ENCODE measurements around the gene DBH.

The DBH gene

GRCh38 chr9:133635533-133636531 is at the start of gene DBH:
TSS of gene DBH (plus strand) at chr9:133636363. CDS start at chr9:133636372, 9 bp downstream.
- no peak for DNase-seq (ENCODE audit: low read depth)

DNA sequence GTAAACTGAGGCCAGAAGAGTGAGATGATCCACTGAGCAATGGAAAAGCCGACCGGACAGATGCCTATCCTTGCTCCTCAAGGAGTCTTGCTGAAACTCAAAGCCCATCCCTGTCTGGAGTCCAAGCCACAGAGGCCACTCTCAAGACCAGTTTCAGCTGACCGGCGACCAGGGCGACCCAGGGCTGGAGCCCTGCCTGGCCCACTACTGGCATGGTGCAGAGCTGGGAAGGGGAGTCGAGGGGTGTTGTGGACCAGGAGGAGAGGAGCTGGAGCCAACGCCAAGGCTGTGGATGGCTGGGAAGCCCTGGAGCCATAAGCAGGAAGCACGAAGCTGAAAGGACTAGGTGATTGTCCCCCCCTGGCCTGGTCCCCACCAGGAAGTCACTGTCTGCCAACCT is 49.1 kb upstream of the DBH start:
- DNase-seq (ENCODE audit: low read depth) = no peak

- no peak for DNase-seq (ENCODE audit: low read depth)
These were observed 48.7 kb upstream of the DBH start for GRCh38 chr9:133587466-133587865.

- DNase-seq (ENCODE audit: low read depth) = no peak
These were observed 46.5 kb upstream of the DBH start for GRCh38 chr9:133589454-133590227.

GRCh38 chr9:133590231-133590855 is 45.8 kb upstream of the DBH start:
- no peak for DNase-seq (ENCODE audit: low read depth)

- DNase-seq (ENCODE audit: low read depth) = no peak
These were observed 44.9 kb upstream of the DBH start for GRCh38 chr9:133591116-133591910.

DNA sequence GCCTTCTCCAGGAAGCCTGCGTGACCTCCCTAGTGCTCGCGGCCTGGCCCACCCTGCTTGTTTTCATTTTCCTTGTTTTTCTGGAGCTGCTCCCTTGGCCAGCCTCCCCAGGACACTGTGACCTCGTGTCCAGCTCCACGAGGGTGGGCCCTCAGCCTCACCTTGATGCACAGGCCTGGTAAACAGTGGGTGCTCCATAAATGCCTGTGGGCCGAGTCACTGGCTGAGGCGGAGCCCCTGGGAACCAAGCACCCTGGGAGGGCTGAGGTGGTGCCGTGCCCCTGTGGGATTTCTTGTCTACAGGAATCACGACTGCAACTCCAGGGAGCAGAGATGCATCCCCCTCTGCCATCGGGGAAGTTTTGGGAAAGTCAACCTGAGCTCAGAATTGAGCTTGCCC is 44.2 kb upstream of the DBH start:
- no peak for DNase-seq (ENCODE audit: low read depth)

DNA sequence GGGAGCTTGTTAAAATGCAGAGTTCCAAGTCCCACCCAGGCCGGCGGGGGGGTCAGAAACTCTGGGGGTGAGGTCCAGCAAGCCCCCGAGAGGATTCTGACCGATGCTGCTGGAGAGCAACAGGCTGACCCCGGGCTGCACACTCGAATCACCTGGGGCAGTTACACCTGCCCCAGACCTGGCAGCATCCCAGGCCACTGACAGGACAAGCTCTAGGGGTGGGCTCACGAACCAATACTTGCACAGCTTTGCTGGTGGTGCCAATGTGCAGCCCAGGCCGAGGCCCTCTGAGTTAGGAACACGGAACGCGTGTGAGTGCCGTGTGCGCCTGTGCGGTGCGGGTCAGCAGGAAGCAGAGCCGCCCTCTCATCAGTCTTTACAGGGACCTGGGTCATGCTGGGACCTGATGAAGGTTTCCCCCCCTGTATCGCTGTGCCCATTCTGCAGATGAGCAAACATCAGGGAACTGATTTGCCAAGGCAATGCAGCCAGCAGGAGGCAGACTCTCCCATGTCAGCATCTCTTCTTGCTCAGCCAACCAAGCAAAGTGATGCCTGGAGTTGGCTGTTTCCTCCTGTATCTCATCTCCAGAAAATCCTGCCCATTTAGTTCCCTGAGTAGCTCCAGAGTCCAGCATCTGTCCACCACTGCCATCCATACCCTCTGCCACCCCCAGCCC is 43.3 kb upstream of the DBH start:
- DNase-seq (ENCODE audit: low read depth) = no peak

DNA sequence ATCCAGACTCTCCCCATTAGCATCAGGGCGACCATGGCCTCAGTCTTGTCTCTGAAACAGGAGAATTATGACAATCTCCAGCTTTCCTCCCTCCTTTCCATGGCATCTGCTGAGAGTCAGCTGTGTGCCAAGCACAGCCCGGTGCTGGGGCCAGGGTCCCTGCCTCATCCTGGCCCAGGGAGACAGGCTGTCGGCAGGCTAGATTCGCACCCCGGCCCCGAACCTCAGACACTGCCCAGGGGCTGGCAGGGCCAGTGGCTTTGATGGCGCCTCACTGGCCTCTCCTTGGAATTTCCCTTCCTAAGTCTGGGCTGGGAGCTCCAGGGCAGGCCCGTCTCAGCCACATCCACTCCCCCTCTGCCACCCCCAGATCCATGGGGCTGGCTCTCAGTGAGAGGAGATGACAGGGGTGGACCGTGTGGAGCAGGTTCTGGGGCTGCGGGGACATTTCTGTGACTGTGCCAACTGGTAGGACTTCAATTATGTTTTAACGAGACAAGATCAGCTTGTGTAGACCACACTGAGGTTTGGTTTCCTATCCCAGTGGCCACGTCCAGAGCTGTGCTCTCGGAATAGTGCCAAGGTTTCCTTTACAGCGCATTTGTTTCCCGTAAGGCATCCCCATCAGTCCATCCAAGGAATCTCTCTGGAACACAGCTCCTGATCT is 42.4 kb upstream of the DBH start:
- no peak for DNase-seq (ENCODE audit: low read depth)

DNA sequence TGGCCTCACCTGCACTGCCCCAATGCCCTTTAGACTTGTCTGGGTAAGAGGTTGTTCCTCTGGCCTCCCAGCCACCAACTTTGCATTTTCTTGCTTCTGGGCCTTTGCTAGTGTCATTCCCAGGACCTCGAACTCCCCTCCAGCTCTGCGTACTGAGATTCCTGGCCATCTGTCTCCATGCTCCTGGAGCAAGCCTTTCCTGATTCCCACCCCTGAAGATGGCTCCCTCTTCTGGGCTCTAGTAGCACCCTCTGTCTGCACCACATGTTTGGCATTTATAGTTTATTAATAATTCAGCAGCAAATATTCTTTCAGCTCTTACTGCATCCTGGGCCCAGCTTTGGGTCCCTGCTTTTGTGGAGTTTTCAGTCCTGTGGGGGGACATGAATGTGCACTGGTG is 41.9 kb upstream of the DBH start:
- no peak for DNase-seq (ENCODE audit: low read depth)

- no peak for DNase-seq (ENCODE audit: low read depth)
These were observed 40.3 kb upstream of the DBH start for GRCh38 chr9:133595910-133596309.

- DNase-seq (ENCODE audit: low read depth) = no peak
These were observed 38.7 kb upstream of the DBH start for GRCh38 chr9:133597316-133597957.

DNA sequence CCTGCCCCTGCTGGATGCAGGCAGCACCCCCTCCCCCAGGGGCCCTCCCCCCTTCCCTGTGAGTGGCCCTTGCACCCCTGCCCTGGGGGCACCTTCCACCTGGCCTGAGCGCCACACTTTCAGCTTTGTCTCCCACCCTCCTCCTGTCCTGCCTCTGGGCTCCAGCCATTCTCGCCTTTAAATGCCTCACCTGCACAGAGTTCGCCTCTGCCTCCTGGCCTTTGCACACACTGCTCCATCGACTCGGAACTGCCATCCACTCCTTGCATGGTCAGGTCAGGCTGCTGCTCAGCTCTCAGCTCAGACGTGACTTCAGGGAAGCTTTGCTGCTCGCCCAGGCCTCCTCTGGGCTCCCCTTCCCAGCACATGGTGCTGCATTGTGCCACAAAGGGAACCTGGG is 37.2 kb upstream of the DBH start:
- no peak for DNase-seq (ENCODE audit: low read depth)

GRCh38 chr9:133599470-133600173 is 36.5 kb upstream of the DBH start:
- no peak for DNase-seq (ENCODE audit: low read depth)

DNA sequence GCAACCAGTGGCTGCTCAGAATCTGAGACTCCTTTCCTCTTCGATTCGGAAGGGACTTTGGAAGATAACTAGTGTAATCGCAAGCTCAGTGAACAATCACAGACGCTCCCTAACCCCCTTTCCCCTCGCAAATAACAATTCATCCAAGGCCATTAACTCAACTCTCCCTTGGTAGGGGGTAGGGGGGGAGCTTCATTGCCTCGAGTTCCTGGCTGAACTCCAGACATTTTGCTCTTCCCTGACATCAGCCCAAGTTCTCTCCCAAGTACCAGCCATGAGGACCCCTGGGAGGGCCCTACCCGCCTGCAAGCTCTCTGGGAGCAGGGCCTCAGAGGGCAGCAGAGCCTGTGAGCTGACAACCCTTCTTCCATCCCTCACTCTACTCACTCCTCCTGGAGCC is 35.4 kb upstream of the DBH start:
- DNase-seq (ENCODE audit: low read depth) = no peak

GRCh38 chr9:133601746-133602145 is 34.4 kb upstream of the DBH start:
- DNase-seq (ENCODE audit: low read depth) = no peak

DNA sequence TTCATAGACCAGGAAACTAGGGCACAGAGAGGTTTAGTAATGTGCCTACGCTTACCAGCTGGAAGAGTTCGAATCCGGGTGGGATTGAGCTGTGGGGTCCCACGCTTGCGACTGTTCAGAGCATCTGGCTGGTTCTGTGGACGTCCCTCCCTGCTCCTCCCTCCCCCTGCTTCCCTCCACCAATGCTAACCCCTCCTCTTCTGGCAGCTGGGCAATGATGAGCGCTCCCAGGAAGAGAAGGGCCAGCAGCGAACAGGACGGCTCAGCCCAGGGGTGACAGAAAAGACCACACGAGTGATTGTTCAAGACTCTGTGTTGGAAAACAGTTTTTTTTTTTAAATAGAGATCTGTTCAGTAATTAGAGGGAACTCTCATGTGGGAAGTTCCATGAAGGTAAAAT is 33.9 kb upstream of the DBH start:
- DNase-seq (ENCODE audit: low read depth) = no peak

GRCh38 chr9:133603135-133603927 is 32.8 kb upstream of the DBH start:
- no peak for DNase-seq (ENCODE audit: low read depth)

- no peak for DNase-seq (ENCODE audit: low read depth)
These were observed 31.9 kb upstream of the DBH start for GRCh38 chr9:133604214-133604613.
